B cell (primary cell): ENCODE data around the gene IGFALS.

Experiments used
- CTCF ChIP-seq: fragments of 200-600 bp; IDR thresholded peaks from one replicate; pipeline ENCODE4 v1.8.0; 2022; ENCODE audit warnings: antibody characterized with exemption, mild to moderate bottlenecking
- EZH2 ChIP-seq: IDR thresholded peaks from 2 replicates; pipeline ENCODE4 v1.6.1; 2012; ENCODE audit warnings: borderline replicate concordance, low read depth, mild to moderate bottlenecking, moderate library complexity, low read length; ENCODE audit not compliant: insufficient read depth, poor library complexity, severe bottlenecking

GRCh38 chr16:1745181-1745899, 48.2 kb downstream of the IGFALS start:
- no peak for TF ChIP-seq CTCF
- TF ChIP-seq EZH2: no peak
